ENCODE data around the gene EIF2AK3. TPM values are rescaled to one million over a fixed set of nuclear protein-coding genes. Genes with fewer than 3 reads are reported as not detected.
A peak's percentile ranks its signal among the peaks of the same experiment; 100 is the strongest.
"Not testable (repeated sequence)": the region's sequence is repeated elsewhere in the genome, so short reads cannot be mapped to it uniquely, and the experiment has no call there.

Gene EIF2AK3
- total RNA-seq, 2 donors from 2014 or later, result 34.9 to 38.3 TPM

DNA sequence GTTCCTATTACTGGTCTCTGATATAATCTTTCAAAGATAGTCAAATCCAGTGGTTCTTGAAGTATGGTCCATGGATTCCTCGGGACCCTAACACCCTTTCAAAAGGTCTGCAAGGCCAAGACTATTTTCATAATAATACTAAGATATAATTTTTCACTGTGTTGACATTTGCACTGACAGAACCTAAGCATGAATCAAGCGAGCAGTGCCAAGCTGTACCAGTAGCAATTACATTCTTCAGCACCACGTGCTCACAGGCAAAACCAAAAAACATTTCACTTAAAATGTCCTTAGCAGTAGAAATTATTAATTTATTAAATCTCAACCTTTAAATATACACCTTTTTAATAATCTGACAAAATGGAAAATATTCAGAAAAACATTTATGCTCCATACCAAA, 59.1 kb downstream of the EIF2AK3 start:
- no peaks in the 10 kb centered on the region for H3K36me3 Mint-ChIP-seq (ENCODE audit: low read depth)
- DNase-seq, result no peak
- peaks cover 2% of the 10 kb centered on the region for H3K4me1 Mint-ChIP-seq
- no peaks in the 10 kb centered on the region for H3K27me3 Mint-ChIP-seq
- ATAC-seq, result no peak
- no peaks in the 10 kb centered on the region for H3K9me3 ChIP-seq (ENCODE audit: control insufficient read depth, low read length, poor library complexity, severe bottlenecking)
- H3K4me3 Mint-ChIP-seq, result no peak overlapping the region
- peak overlapping the region; percentile 60 for H3K27ac Mint-ChIP-seq

DNA sequence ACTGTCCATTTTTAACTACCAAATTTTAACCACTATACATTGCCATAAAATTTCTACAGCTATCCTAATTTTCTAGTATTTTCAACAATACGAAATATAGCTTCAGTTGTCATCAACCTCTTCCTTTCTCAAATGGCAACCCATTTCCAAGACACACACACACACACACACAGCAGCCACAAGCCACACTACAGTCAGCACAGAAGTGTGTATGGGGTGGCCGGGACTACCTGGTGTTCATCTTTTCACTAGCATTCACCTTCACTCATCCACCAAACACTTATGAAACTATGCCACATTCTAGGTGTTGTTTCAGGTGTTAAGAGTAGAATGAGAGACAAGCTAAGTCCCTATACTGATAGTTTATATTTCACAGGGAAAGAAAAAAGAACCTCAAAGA, 62.9 kb downstream of the EIF2AK3 start:
- no peaks in the 10 kb centered on the region for H3K9me3 ChIP-seq (ENCODE audit: control insufficient read depth, low read length, poor library complexity, severe bottlenecking)
- Mint-ChIP-seq H3K36me3 (ENCODE audit: low read depth) (peaks cover 5% of the 10 kb centered on the region), H3K27me3 (no peaks in the 10 kb centered on the region)

DNA sequence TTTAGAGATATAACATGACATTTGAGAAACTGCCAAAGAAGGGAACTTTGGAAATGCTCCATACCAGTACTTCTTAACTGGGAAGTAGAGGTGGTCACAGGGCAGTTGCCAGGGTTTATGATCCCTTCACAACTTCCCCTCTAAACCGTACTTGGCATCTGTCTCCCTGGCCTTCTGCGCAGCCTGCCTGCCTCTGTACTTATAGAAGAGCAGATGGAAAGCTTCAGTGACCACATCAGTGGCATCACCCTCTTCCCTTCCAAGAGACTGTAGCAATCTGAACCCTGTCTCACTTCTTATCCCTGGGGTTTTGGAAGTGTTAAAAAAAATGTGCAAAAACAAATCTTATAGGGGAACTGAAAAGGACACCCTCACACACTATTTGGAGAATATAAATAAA, 64.1 kb downstream of the EIF2AK3 start:
- no peaks in the 10 kb centered on the region for H3K9me3 ChIP-seq (ENCODE audit: control insufficient read depth, low read length, poor library complexity, severe bottlenecking)
- Mint-ChIP-seq H3K27me3 (no peaks in the 10 kb centered on the region), H3K27ac (peak overlapping the region; percentile 16), H3K36me3 (ENCODE audit: low read depth) (peaks cover 5% of the 10 kb centered on the region), H3K4me1 (peaks cover 3% of the 10 kb centered on the region), H3K4me3 (no peak overlapping the region)
- no peak for ATAC-seq
- no peak for DNase-seq

More for the DNA sequence above, 62.9 kb downstream of the EIF2AK3 start:
- no peak for DNase-seq
- Mint-ChIP-seq H3K4me1 (peaks cover 3% of the 10 kb centered on the region), H3K27ac (no peak overlapping the region), H3K4me3 (no peak overlapping the region)
- ATAC-seq, result no peak

DNA sequence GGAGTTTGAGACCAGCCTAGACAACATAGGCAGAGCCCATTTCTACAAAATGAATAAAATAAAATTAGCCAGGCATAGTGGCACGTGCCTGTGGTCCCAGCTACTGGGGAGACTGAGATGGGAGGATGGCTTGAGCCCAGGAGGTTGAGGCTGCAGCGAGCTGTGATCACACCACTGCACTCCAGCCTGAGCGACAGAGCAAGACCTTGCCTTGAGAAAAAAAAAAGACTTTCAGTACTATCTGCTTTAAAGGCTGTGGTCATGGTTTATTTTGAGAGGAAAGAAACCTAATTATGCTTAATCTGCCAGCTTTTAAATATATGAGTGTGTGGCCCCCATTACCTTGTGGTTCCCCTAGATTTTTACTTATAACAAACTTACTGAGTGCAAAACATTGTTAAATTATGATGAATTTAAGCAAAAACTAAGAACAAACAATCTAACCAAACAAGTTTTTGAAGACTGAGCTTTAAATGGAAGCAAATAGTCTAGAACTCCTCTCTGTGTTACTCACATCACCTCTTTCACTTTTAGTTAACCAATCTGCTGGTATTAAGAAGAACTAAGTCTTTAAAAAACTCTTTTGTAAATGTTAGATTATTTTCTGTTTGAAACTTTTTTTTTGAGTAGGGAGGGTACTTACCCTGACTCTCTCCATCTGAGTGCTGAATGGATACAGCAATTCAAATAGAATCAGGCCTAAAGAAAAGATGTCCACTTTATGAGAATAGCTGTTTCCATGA, 65.4 kb downstream of the EIF2AK3 start:
- Mint-ChIP-seq H3K36me3 (ENCODE audit: low read depth) (peaks cover 5% of the 10 kb centered on the region), H3K27me3 (no peaks in the 10 kb centered on the region), H3K4me3 (no peak overlapping the region), H3K27ac (peak overlapping the region; percentile 21), H3K4me1 (peaks cover 3% of the 10 kb centered on the region)
- H3K9me3 ChIP-seq (ENCODE audit: control insufficient read depth, low read length, poor library complexity, severe bottlenecking), result no peaks in the 10 kb centered on the region
- DNase-seq (no peak), ATAC-seq (no peak)

DNA sequence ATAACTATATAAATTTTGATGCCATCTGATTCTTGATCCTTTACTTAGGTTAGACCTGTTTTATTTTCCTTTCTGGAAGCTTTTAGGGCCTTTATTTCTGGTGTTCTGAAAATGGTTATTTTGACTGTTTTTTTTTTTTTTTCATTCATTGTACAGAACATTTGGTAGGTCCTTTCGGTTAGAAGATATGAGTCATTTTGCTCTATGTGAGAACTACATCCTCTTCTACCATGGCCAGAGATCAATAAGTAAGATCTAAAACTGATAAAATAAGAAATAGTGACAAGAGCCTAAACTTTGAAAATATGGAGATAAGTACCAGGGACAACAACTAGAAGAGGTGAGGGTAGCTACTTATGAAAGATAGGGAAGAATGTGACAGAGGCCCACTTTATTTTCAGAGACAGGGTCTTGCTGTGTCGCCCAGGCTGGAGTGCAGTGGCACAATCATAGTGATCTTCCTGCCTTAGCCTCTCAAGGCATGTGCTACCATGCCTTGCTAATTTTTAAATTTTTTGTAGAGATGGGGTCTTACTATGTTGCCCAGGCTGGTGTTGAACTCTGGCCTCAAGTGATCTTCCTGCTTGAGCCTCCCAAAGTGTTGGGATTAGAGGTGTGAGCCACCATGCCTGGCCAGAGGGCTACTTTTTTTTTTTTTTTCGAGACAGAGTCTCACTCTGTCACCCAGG, 66.5 kb downstream of the EIF2AK3 start:
- Mint-ChIP-seq H3K36me3 (ENCODE audit: low read depth) (peaks cover 11% of the 10 kb centered on the region), H3K4me3 (no peak overlapping the region), H3K27me3 (no peaks in the 10 kb centered on the region), H3K27ac (peak overlapping the region; percentile 21), H3K4me1 (peaks cover 4% of the 10 kb centered on the region)
- H3K9me3 ChIP-seq (ENCODE audit: control insufficient read depth, low read length, poor library complexity, severe bottlenecking), result no peaks in the 10 kb centered on the region
- DNase-seq (no peak), ATAC-seq (no peak)

DNA sequence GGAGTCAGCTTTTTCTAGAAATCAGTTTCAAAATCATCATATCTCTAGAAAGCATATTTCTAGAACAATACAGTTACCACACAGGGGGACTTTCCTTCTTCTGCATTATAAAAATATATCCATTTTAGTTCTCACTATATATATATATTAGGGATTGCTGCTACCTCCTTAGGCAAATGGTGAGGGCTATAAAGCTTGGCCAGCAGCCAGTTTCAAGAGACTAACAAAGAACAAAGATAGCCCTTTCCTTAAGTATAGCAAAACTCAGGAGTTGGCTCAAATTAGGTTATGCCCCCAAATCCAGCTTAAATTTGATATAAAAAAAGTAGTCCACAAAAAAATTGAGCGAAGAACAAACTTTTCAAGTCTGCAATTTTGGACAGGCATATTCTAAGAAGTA, 70.0 kb downstream of the EIF2AK3 start:
- H3K36me3 Mint-ChIP-seq (ENCODE audit: low read depth), result peaks cover 11% of the 10 kb centered on the region

DNA sequence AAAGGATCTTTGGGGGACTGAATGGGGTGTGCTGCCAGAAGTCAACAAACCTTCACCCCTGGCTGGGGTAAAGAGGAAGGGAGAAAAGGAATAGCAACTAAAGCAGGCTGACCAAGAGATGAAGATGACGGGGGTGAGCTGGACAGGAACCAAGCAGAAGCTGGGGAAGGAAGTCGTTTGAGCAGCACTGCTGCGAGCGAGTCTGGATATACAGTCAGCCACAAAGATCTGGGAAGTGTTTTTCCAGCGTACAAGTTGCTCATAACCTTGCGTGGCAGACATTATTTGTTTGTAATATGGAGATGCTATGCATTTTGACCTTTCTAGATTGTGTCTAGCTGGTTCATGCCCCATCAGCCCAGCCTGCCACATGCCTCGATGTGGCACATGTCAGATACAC, 71.2 kb downstream of the EIF2AK3 start:
- H3K9me3 ChIP-seq (ENCODE audit: control insufficient read depth, low read length, poor library complexity, severe bottlenecking), result no peaks in the 10 kb centered on the region
- Mint-ChIP-seq H3K4me1 (peaks cover 4% of the 10 kb centered on the region), H3K27ac (no peak overlapping the region), H3K36me3 (ENCODE audit: low read depth) (peaks cover 11% of the 10 kb centered on the region), H3K27me3 (peaks cover 5% of the 10 kb centered on the region), H3K4me3 (peak overlapping the region; percentile 68)
- ATAC-seq (no peak), DNase-seq (no peak)

More for the DNA sequence above, 70.0 kb downstream of the EIF2AK3 start:
- ATAC-seq (no peak), DNase-seq (no peak)
- no peaks in the 10 kb centered on the region for H3K27me3 Mint-ChIP-seq
- H3K9me3 ChIP-seq (ENCODE audit: control insufficient read depth, low read length, poor library complexity, severe bottlenecking), result no peaks in the 10 kb centered on the region
- H3K4me1 Mint-ChIP-seq, result peaks cover 4% of the 10 kb centered on the region
- no peak overlapping the region for H3K4me3 Mint-ChIP-seq
- no peak overlapping the region for H3K27ac Mint-ChIP-seq

DNA sequence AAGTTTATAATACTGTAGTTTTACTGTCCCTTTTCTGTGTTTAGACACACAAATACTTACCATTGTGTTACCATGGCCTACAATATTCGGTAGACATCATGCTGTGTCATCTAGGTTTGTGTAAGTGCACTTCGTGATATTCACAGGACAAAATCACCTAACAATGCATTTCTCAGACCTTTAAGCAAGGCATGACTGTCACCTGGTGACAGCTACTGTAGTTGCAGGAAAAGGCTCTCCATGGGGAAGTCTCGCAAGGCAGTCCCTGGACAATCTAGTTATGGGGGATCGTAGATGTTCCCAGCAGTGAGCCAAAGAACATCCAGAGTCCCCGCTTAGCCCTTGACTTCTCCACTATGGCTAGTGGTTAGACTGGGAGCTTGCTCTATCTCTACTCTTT, 73.1 kb downstream of the EIF2AK3 start:
- H3K27me3 Mint-ChIP-seq, result peaks cover 17% of the 10 kb centered on the region
- H3K36me3 Mint-ChIP-seq (ENCODE audit: low read depth), result peaks cover 6% of the 10 kb centered on the region
- no peak for DNase-seq
- no peak overlapping the region for H3K27ac Mint-ChIP-seq
- H3K9me3 ChIP-seq (ENCODE audit: control insufficient read depth, low read length, poor library complexity, severe bottlenecking), result no peaks in the 10 kb centered on the region
- ATAC-seq, result no peak
- peaks cover 2% of the 10 kb centered on the region for H3K4me1 Mint-ChIP-seq
- no peak overlapping the region for H3K4me3 Mint-ChIP-seq

DNA sequence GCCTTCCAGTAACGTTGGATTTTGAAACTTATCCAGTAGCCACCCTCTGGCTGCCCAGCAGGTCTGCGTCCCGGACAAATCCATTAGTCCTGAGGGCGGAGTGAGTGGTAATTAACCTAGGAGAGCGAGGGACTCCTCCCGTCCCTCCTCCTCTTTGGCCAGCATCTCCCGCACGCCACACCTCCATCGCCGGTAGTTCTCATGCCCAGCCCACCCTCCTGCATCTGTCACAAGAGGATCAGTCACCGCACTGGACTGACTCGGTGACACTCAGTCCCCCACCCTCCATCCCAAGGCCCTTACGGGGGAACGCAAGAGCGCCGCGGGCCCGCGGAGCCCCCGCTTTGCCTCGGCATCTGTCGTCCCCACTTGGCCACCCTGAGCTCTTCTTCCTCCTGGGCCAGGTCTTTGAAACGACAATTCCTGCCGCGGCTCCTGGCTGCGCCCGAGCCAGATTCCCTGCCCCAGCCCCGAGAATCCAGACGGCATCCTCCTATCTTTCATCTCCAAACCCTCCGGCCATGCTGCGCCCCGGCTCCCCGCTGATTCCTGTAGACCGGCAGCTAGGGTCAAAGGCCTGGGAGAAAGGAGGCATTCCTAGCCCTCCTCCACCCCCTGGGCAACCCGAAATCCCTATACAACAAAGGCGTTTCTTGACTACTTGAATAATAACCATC, 77.5 kb downstream of the EIF2AK3 start:
- Mint-ChIP-seq H3K27ac (no peak overlapping the region), H3K36me3 (ENCODE audit: low read depth) (no peaks in the 10 kb centered on the region), H3K4me1 (peaks cover 2% of the 10 kb centered on the region), H3K27me3 (peaks cover 20% of the 10 kb centered on the region), H3K4me3 (no peak overlapping the region)
- DNase-seq (no peak), ATAC-seq (no peak)
- no peaks in the 10 kb centered on the region for H3K9me3 ChIP-seq (ENCODE audit: control insufficient read depth, low read length, poor library complexity, severe bottlenecking)

DNA sequence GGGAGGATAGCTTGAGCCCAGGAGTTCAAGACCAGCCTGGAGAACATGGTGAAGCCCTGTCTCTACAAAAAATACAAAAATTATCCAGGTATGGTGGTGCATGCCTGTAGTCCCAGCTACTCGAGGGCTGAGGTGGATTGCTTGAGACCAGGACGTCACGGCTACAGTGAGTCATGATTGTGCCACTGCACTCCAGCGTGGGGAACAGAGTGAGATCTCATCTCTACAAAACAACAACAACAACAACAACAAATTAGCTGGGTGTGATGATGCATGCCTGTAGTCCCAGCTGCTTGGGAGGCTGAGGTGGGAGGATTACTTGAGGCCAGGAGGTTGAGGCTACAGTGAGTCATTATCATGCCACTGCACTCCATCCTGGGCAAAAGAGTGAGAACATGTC, 81.0 kb downstream of the EIF2AK3 start:
- not testable (repeated sequence) for DNase-seq; H3K27ac Mint-ChIP-seq; H3K4me3 Mint-ChIP-seq; H3K36me3 Mint-ChIP-seq (ENCODE audit: low read depth); H3K9me3 ChIP-seq (ENCODE audit: control insufficient read depth, low read length, poor library complexity, severe bottlenecking); ATAC-seq; H3K4me1 Mint-ChIP-seq
- peaks cover 26% of the 10 kb centered on the region for H3K27me3 Mint-ChIP-seq

DNA sequence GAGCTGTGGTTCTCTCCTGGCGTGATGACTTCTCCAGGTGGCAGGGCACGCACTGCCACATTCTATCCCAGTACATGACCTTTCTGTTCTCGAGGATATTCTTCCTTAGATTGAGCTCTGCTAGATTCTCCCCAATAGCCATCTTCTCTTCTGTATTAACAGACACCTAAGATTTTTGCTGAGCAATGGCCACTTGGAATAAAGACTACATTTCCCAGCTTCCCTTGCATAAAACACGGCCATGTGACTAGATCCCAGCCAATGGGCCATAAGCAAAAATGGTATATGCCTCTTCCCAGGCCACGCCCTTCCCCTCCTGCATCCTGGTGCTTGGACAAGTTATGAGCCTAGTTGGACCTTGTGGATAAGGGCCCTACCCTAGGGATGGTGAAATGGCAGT, 82.1 kb downstream of the EIF2AK3 start:
- Mint-ChIP-seq H3K36me3 (ENCODE audit: low read depth) (peaks cover 3% of the 10 kb centered on the region), H3K27me3 (peaks cover 23% of the 10 kb centered on the region), H3K4me3 (no peak overlapping the region), H3K27ac (no peak overlapping the region), H3K4me1 (peaks cover 2% of the 10 kb centered on the region)
- H3K9me3 ChIP-seq (ENCODE audit: control insufficient read depth, low read length, poor library complexity, severe bottlenecking), result no peaks in the 10 kb centered on the region
- DNase-seq (no peak), ATAC-seq (no peak)

DNA sequence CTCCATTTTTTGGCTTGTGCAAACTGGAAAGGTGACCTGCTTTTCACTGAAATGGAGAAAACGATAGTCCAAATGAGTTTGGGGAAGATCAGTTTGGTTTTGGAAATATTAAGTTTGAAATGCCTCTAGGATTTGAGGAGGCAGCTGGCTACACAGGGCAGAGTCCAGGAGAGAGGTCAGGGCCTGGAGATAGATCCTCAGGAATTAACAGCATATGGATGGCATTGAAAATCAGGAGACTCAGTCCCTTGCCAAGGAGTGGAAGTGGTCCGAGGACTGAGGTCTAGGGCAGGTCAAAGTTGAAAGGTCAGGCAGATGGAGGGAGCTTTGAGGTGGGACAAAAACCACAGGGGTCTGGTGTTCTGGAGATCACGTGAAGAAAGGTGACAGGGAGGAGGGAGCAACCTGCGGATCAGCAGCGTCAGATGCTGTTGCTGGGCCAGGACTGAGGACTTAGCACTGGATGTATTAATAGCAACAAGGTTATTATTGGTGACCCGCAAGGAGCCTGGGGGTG, 83.7 kb downstream of the EIF2AK3 start:
- DNase-seq (no peak), ATAC-seq (no peak)
- H3K27ac Mint-ChIP-seq, result no peak overlapping the region
- peaks cover 3% of the 10 kb centered on the region for H3K36me3 Mint-ChIP-seq (ENCODE audit: low read depth)
- H3K4me3 Mint-ChIP-seq, result no peak overlapping the region
- H3K27me3 Mint-ChIP-seq, result peaks cover 12% of the 10 kb centered on the region
- H3K9me3 ChIP-seq (ENCODE audit: control insufficient read depth, low read length, poor library complexity, severe bottlenecking), result no peaks in the 10 kb centered on the region
- peaks cover 2% of the 10 kb centered on the region for H3K4me1 Mint-ChIP-seq

DNA sequence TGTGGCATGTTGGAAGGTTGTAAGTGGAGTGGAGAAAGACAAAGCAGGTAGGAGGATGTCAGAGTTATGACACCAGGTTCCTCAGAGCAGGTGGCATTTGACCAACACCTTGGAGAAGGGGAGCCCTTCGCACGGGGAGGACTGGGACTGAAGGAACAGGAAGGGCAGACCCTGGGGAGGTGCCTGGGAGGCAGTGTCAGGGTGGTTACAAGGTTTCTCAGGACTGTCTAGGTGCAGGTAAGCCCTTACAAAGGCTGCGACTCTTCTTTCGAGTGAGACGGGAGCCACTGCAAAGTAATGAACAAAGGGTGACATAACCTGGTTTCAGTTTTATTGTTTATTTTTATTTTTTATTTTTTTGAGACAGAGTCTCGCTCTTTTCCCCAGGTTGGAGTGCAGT, 84.6 kb downstream of the EIF2AK3 start:
- H3K4me3 Mint-ChIP-seq, result no peak overlapping the region

More for the DNA sequence above, 84.6 kb downstream of the EIF2AK3 start:
- peaks cover 5% of the 10 kb centered on the region for H3K36me3 Mint-ChIP-seq (ENCODE audit: low read depth)
- DNase-seq, result no peak
- peaks cover 2% of the 10 kb centered on the region for H3K4me1 Mint-ChIP-seq
- no peak overlapping the region for H3K27ac Mint-ChIP-seq
- H3K27me3 Mint-ChIP-seq, result peaks cover 21% of the 10 kb centered on the region
- ATAC-seq, result no peak
- H3K9me3 ChIP-seq (ENCODE audit: control insufficient read depth, low read length, poor library complexity, severe bottlenecking), result no peaks in the 10 kb centered on the region
